A549 (cell line): ENCODE data around the gene RACGAP1.

Source experiments
- CBX2 ChIP-seq: fragments of 200-600 bp; sonication (generic); IDR thresholded peaks from 2 replicates; pipeline ENCODE4 v1.6.1; 2016; ENCODE audit warnings: low read depth, mild to moderate bottlenecking, borderline replicate concordance
- CHD4 ChIP-seq: fragments of 200-600 bp; sonication (generic); IDR thresholded peaks from 2 replicates; pipeline ENCODE4 v1.6.1; 2016; ENCODE audit warnings: antibody characterized with exemption, mild to moderate bottlenecking, borderline replicate concordance
- E2F6 ChIP-seq: IDR thresholded peaks from 2 replicates; pipeline ENCODE4 v1.6.1; 2012; ENCODE audit warnings: low read depth, borderline replicate concordance
- ELK1 ChIP-seq: fragments of 150-350 bp; IDR thresholded peaks from 2 replicates; pipeline ENCODE4 v1.6.1; 2014; ENCODE audit warnings: low read depth, mild to moderate bottlenecking, low read length
- EP300 ChIP-seq, 2 experiments: fragments of >200 bp; sonication (Bioruptor Twin); formaldehyde crosslinking; IDR thresholded peaks; 2 replicates in 1 of 2; 3 replicates in 1 of 2; pipeline ENCODE4 v1.6.1; 2016 to 2017
- JUN ChIP-seq, 2 experiments: fragments of >200 bp; sonication (Bioruptor Twin); formaldehyde crosslinking; IDR thresholded peaks; 2 replicates in 1 of 2; 3 replicates in 1 of 2; pipeline ENCODE4 v1.6.1; 2016 to 2017
- MAFK ChIP-seq: fragments of 450-650 bp; IDR thresholded peaks from 2 replicates; pipeline ENCODE4 v1.6.1; 2014; ENCODE audit not compliant: partially characterized antibody
- POLR2A ChIP-seq: IDR thresholded peaks from 2 replicates; pipeline ENCODE4 v1.6.1; 2012; ENCODE audit warnings: mild to moderate bottlenecking, low read length
- RAD21 ChIP-seq, 2 experiments: fragments of >200 bp in 1 of 2; sonication (Bioruptor Twin) in 1 of 2; formaldehyde crosslinking in 1 of 2; IDR thresholded peaks in 1 of 2; conservative IDR thresholded peaks in 1 of 2; 2 replicates in 1 of 2; 3 replicates in 1 of 2; pipeline ENCODE4 v1.6.1; 2012 to 2018; ENCODE audit warnings: inconsistent platforms in 1 of 2
- ZSCAN20 ChIP-seq: fragments of 250-450 bp; sonication (Bioruptor Pico); IDR thresholded peaks from 2 replicates; pipeline ENCODE4 v1.8.0; 2022; ENCODE audit warnings: mild to moderate bottlenecking, moderate library complexity
- TF ChIP-seq, protein P1 (sequence below): fragments of >200 bp; sonication (Bioruptor Twin); formaldehyde crosslinking; IDR thresholded peaks from 3 replicates; pipeline ENCODE4 v1.5.1; 2016

DNA sequence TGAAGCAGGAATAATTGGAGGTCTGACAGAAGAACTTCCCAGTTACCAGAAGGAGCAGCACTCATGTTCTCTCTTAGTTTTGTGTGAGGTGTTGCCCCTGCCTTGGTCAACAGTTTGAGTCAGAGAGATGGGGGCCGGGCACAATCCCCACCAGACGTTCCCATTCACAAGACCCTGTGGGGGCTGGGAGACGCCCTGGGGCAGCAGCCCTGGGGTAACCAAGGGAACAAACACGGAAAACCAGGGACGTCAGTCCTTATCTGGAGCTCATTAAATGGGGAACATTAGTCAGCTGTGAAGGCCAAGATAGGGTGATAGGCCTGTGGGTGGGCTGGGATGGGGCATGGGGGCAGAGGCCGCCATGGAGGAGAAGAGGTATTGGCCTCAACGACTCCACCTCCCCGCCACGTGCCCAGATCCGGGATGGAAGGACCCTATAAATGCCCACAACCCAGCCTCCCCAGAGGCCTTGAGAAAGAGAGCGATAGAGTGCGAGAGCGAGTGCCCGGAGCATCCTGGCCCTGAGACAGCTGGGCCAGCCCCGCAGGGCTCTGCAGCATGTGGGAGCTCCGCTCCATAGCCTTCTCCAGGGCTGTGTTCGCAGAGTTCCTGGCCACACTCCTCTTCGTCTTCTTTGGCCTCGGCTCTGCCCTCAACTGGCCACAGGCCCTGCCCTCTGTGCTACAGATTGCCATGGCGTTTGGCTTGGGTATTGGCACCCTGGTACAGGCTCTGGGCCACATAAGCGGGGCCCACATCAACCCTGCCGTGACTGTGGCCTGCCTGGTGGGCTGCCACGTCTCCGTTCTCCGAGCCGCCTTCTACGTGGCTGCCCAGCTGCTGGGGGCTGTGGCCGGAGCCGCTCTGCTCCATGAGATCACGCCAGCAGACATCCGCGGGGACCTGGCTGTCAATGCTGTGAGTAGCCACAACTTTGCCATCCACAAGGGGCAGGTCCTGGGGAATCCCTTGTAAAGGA lies 74.7 kb downstream of the RACGAP1 start, which contains the start of gene AQP2:
- TF ChIP-seq CHD4 (no peak), CBX2 (no peak), RAD21 (conservative IDR thresholded peaks at IDR 0.05 in 1 of 2, IDR thresholded peaks at IDR 0.05 in 1 of 2) (no peak), POLR2A (no peak), MAFK (no peak), ZSCAN20 (CRISPR knock-in tag) (no peak), ELK1 (no peak), EP300 (IDR thresholded peaks at IDR 0.05) (no peak), JUN (IDR thresholded peaks at IDR 0.05) (no peak), E2F6 (no peak)
- TF ChIP-seq, protein P1, sequence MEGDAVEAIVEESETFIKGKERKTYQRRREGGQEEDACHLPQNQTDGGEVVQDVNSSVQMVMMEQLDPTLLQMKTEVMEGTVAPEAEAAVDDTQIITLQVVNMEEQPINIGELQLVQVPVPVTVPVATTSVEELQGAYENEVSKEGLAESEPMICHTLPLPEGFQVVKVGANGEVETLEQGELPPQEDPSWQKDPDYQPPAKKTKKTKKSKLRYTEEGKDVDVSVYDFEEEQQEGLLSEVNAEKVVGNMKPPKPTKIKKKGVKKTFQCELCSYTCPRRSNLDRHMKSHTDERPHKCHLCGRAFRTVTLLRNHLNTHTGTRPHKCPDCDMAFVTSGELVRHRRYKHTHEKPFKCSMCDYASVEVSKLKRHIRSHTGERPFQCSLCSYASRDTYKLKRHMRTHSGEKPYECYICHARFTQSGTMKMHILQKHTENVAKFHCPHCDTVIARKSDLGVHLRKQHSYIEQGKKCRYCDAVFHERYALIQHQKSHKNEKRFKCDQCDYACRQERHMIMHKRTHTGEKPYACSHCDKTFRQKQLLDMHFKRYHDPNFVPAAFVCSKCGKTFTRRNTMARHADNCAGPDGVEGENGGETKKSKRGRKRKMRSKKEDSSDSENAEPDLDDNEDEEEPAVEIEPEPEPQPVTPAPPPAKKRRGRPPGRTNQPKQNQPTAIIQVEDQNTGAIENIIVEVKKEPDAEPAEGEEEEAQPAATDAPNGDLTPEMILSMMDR, result no peak
